NCI-H226 (cell line): Measurements from ENCODE around the gene PKM.

Source experiments
- DNase-seq: peaks from one replicate; pipeline ENCODE4 v3.0.0-alpha.2; 2015

Gene PKM

GRCh38 chr15:72174551-72175165 lies 56.3 kb downstream of the PKM start:
- DNase-seq = no peak

DNA sequence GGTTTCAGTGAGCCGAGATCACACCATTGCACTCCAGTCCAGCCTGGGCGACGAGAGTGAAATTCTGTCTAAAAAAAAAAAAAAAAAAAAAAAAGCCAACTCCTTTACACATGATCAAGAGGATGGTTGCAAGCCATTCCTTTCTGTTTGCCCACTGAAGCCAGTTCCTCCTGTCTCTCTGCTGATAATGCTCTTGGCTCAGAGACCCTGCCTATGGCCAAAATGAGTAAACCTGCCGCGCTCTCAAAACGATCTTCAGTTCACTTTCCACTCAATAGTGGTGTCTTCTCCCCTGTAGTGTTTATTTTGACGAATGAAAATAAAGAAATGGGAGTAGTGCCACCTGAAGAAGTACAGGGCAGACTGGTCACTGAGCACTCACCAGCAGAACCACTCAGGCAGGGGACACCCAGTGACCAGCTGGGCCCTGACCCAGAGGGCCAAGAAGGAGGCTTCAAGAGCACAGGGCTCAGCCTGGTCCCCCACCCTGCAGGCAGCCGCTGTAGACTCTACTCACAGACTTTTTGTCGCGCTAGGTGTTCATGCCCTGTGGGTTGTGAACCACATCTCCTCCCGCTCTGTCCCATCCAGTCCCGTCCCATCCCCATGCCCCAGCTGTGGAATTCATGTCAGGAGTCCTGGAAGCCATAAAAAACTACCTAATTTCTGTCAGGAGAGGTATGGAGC lies 57.0 kb downstream of the PKM start:
- no peak for DNase-seq

- no peak for DNase-seq
Observed at GRCh38 chr15:72173401-72173800, 57.6 kb downstream of the PKM start.

DNA sequence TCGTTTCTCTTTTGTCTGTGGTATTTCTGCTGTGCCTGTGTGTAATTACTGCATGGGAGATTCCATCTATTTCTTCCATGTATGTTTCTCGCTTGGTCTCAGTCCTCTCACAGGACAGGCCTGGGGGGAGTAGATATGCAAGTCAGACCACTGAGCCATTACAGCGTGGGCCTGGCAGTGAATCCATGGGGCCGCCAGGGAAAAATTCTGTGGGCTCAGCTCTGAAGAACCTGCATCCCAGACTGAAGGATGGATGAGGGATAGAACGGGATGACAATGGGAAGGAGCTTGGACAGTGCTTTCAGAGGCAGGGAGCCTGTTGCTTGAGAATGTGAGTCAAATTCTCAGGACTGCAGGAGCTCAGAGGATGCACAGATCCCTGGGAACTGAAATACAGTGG lies 58.2 kb downstream of the PKM start:
- no peak for DNase-seq

GRCh38 chr15:72171978-72172377 lies 59.0 kb downstream of the PKM start:
- DNase-seq = peak; percentile 41

DNA sequence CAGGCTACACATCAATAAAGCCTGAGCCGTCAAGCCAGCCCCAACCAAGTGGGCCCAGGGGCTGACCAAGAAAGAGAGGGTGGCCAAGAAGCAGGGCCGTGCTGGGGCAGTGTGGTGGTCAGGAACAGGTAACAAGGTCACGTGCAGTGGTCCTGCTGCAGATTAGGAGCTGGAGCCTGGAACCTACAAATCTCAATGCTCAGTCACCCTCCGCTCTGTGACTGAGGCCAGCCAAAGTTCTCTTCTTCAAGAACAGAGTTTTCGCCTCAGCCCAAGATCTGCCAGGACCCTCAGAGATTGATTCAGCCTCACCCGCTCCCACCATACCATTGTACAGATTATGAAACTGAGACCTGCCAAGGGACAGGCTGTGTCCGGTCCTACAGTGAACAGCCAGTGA lies 60.3 kb downstream of the PKM start:
- no peak for DNase-seq

DNA sequence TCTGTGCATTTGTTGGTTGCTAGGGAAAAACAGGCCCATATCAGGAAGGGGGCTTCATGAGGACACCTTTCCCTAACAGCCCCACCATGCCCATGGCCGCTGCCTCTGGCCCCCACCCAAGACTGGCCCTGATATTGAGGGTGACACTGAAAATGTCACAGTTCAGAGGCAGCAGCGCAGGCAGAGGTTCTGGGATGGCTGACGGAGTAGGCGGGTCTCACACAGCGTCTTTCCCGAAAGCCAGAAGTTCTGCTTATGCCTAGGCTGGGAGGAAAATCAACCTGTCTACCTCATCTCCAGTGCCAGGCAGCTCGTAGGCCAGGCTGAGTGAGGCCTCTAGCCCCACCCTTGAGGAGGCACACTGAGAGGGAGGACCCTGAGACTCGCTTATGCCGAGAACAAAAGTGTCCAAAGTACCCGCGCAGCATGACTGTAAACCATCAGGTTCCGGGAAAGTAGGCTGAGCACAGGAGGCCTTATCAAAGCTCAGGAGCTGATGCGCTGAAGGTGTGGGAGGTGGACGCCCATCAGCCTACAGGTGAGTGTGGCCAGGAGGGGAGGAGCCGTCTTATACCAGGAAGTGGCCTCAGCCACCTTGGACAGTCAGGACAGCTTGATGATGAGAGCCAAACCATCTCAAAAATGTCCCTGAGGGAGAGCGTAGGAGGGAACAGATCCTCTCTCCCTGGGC lies 60.9 kb downstream of the PKM start:
- no peak for DNase-seq

DNA sequence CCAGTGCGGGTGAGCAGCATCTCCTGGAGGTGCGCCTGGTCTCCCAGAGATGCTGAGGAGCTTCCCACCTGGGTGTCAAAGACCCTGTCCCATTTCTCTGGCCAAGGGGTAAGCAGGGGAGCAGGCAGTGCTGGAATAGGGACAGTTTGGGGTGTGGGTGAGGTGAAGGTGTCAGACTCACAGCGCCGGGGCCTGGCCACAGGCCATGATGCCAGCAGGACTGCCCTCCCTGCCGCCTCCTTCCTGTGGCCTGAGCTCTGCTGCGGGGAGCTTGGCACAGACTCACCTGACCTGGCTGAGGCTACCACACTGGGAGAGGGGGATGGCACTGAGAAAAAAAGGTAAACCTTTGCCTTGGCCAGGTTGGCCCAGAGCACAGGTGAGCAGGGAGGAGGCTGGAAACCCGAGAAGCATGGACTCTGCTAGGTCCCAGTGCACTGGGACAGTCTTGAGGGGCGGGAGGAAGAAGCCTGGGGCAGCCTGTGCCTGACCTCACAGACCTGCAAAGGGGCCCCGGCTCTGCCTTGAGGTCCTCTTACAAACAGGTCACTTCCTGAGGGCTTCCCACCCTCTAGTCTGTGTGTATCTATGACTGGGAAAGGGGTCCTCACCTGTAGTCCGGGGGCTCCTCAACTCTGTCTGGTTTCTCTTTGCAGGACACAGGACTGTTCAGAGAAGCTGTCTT lies 61.6 kb downstream of the PKM start:
- DNase-seq = no peak

- DNase-seq = no peak
Observed at GRCh38 chr15:72168808-72169190, 62.2 kb downstream of the PKM start.

GRCh38 chr15:72168131-72168807 lies 62.7 kb downstream of the PKM start:
- DNase-seq = no peak

DNA sequence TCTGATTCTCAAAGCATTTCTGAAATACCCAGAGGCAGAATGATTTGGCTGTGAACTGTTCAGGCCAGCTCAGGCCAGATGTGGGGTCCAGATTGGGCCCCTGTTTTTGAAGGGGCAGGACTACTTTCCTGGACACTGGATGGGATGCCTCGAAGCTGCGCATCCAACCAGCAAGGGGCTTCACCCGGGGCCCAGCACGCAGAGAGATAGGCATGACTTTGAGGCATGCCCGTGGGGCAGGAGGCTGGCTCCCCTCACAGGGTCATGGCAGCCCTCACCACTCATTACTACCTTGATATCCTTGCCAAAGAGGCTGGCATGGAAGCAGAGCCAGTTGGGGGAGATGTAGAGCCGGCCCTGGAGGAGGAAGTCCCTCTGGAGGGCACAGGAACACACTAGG lies 63.5 kb downstream of the PKM start:
- DNase-seq = no peak

- DNase-seq = no peak
Observed at GRCh38 chr15:72166716-72167417, 64.1 kb downstream of the PKM start.

DNA sequence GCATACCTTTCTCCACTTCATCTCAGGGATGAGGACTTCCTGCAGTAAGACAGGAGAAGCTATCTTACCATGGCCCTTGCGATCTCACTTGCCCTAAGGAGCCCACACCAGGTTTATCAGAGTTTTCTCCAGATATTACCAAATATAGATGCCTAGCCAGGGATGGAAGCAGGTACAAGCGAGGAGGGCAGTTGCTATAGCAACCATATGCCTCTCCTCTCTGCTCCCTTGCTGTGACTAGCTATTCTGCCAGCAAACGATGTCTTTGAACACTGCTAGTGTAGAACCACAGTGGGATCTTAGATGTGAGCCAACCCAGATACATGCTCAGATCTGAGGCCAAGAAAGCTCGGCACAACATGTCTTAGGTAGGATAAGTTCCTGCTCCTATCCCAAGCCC lies 67.3 kb downstream of the PKM start:
- no peak for DNase-seq

GRCh38 chr15:72162569-72162968 lies 68.4 kb downstream of the PKM start:
- DNase-seq = no peak

DNA sequence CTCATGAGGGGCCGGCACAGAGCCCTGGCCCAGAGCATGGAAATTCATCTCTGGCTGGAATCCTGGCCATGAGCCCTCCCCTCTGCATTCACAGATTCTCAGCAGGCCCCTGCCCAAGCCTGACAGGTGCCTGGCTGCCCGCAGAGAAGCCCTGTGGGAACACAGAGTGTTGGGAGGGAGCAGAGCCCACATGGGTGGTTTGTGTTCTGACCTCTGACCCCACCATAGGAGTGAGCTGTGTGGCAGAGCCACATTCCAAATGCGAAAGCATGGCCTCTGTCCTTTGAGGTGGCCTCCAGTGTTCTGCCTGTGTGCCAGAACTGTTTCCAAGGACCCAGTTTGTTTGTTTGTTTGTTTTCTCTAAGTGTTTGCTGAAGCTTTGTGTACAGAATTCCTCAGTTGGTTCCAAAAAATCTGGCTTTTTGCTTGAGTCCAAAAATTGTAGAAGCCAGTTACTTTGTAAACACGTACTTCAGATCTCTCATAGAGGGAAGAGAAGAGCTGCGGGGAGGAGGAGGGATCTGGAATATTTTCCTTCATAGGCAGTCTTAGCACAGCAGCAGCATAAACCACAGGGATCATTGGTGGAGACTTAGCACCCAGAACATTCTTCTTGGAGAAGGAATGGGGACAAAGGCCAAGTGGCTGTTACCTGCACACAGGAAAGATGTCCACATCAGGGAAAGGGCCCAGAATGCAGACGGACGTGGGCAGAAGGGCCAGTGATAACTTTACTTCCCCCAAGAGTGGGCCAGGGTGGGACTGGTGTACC lies 69.4 kb downstream of the PKM start:
- no peak for DNase-seq

DNA sequence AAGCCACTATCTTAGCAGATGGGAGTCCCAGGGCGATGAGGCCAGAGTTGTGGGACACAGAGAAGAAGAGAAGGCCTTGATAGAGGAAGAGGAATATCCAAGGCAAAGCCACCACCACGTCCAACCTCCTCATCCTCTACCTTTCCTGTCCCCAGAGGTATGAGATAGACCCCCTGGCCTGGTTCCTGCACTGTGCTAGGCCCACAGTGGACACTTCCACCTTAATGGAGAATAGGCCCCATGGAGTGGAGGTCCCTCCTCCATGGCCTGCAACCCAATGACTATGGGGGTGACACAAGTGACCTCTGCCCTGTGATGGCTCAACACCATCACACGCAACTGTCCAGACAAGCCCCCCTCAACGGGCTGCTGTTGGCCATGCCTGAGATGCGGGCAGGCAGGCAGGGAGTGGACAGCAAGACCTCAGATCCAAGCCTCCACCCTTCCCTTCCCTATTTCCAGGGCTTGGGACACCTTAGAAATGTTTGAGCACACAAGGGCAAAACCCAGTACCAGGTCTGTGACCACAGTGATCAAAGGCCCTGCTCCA lies 70.2 kb downstream of the PKM start:
- DNase-seq = no peak

DNA sequence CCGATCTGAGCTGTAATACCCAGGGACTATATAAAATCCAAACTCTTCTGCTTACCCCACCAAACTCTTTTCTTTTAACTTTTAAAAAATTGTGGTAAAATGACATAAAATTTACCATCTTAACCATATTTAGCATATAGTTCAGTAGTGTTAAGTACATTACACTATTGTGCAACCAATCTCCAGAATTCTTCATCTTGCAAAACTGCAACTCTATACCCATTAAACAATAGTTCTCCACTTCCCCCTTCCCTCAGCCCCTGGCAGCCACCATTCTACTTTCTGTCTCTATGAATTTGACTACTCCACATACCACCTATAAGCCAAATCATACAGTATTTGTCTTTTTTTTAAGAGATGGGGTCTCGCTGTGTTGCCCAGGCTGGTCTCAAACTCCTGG lies 74.1 kb downstream of the PKM start:
- DNase-seq = no peak

DNA sequence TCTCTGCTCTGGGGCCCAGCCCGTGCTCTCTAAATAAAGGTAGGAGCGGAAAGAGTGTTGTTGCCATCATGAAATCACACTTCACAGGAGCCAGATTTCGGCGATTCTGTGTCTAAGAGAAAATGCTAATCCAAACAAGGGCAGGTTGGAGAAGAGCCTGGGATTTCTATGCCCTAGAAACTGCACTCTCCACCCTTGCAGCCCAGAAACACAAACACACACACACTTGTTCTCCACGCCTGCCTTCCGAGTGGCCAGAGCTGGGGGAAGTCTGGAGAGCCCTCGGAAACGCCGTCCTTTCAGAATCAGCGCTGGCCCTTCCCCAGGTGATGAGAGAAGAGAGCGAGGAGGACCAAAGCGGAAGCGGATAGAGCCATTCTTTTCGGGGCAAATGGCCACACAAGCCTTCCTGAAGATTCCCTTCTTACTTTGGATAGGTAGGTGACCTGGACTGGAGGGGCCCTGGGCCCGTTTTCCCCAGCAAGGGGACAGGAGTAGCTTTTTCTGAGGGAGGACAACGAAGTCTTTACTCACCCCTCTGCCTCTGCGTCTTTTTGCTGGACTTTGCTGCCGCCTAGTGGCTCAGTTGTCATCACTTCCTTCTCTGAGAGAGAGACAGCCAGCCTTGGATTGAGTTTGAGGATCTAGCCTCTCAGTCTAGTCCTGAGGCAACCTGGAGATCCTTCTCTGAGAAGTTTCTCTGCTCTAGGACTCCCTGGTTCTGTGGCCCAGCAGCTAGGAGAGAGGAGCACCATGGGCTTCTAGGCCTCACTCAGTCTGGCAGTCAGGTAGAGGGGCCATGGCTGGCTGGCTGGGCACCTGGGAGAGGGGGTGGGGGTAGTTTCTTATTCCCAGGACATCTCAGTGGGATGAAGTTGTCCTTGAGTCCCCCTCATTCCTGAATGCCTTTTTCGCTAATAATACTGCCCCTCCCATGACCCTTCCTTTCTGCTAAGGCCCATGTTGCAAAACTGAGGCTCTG lies 75.1 kb downstream of the PKM start:
- DNase-seq = peak; percentile 76

DNA sequence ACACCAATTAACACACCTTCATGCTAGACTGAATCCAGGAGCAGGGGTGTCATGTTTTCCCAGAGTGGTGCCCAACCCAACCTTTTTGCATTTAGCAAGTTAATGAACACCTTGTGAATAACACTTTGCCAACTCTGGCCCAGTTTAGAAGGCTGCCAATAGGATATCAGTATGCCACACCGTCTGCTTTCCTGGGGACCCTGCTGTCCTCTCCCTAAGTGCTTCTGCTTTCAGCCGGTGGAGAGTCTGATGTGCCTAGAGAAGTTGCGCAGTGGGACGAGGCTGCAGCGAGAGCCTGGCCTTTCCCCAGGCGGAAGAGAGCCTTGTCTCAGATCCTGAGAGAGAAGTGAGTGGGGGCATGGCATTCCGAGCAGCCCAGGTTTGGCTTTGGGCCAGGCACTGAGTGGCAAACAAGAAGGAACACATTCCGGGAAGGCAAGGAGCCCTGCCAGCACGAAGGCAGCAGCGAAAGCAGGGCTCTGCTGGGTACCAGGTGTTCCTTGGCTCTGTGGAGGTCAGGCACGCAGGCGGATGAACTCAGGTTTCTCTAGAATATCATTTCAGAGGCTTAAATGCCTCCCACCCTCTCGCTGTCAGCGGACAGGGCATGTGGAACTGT lies 75.9 kb downstream of the PKM start:
- no peak for DNase-seq

GRCh38 chr15:72154316-72154715 lies 76.7 kb downstream of the PKM start:
- no peak for DNase-seq
